K562 (cell line): ENCODE results near the gene PAX5. TPM values are rescaled to one million over a fixed set of nuclear protein-coding genes. Genes with fewer than 3 reads are reported as not detected.

Experiments used
- ATAC-seq: fragments of 200-7000 bp; cut with Tn5 transposase; 3 replicates; pipeline ENCODE4 v1.9.1; 2020; ENCODE audit warnings: moderate library complexity
- BruUV-seq: library from RNA; stranded (reverse); fragments of 400-500 nt; replicated peaks from 2 replicates; lab custom pipeline; 2021; lab: Mats Ljungman, UMichigan
- CTCF ChIA-PET: fragments of 300-600 bp; formaldehyde crosslinking; extraction: SDS; loops from one replicate; lab custom pipeline; 2021; ENCODE audit warnings: low intra/inter-chr PET ratio; lab: Yijun Ruan, JAX
- POLR2A ChIA-PET: fragments of 300-600, 350-650 bp; sonication (Branson Sonifier 250); formaldehyde crosslinking; extraction: SDS; loops from one replicate; lab custom pipeline; 2021; ENCODE audit warnings: antibody characterized with exemption, inconsistent platforms; lab: Yijun Ruan, JAX
- DNase-seq, 4 experiments: peaks; one replicate each; pipeline versions ENCODE4 v3.0.0 to v3.0.0-alpha.2; 2011 to 2018; ENCODE audit warnings: low spot score in 3 of 4, mixed read lengths in 3 of 4; ENCODE audit errors: extremely low read depth in 1 of 4
- FAIRE-seq: peaks from 2 replicates; lab custom pipeline; 2011; peaks lifted over from hg19 to GRCh38; lab: Jason Lieb, UNC
- H2AFZ ChIP-seq: 2 replicates; pipeline ENCODE4 v1.6.0; 2011; ENCODE audit warnings: low read depth, low read length, control low read depth, inconsistent platforms
- H3K27ac ChIP-seq: fragments of 200-600 bp; 3 replicates; pipeline ENCODE4 v1.8.0; 2011; ENCODE audit warnings: low read depth, mild to moderate bottlenecking, control low read depth, inconsistent platforms, low read length, moderate library complexity, mixed read lengths; ENCODE audit errors: extremely low read depth
- H3K27me3 ChIP-seq, 2 experiments: fragments of 300-600 bp in 1 of 2; 2 replicates in 1 of 2; 3 replicates in 1 of 2; pipeline versions ENCODE4 v1.6.0 to v1.8.0; 2011; ENCODE audit warnings: inconsistent platforms in 2 of 2, low read length in 2 of 2, mild to moderate bottlenecking in 1 of 2, mixed read lengths in 1 of 2, moderate library complexity in 1 of 2; ENCODE audit not compliant: control insufficient read depth in 2 of 2, insufficient read depth in 2 of 2
- H3K36me3 ChIP-seq: fragments of 300-600 bp; 3 replicates; pipeline ENCODE4 v1.8.0; 2011; ENCODE audit warnings: mild to moderate bottlenecking, low read length, inconsistent platforms; ENCODE audit not compliant: control insufficient read depth, insufficient read depth
- H3K4me1 ChIP-seq, 2 experiments: fragments of 200-600 bp in 1 of 2; replicated peaks in 1 of 2; 2 replicates in 1 of 2; 3 replicates in 1 of 2; pipeline versions ENCODE4 v1.5.1 to v1.8.0; 2011; ENCODE audit warnings: inconsistent platforms in 2 of 2, low read length in 2 of 2, mild to moderate bottlenecking in 1 of 2, mixed read lengths in 1 of 2, moderate library complexity in 1 of 2; ENCODE audit not compliant: control insufficient read depth in 2 of 2, insufficient read depth in 2 of 2
- H3K4me2 ChIP-seq: 2 replicates; pipeline ENCODE4 v1.6.1; 2011; ENCODE audit warnings: low read length, control low read depth, inconsistent platforms, mixed read lengths; ENCODE audit not compliant: insufficient read depth
- H3K4me3 ChIP-seq: fragments of 200-600 bp; sonication (generic), shearing (Covaris generic); 2 replicates; pipeline ENCODE4 v1.5.1; 2016; ENCODE audit warnings: control low read depth, inconsistent platforms
- H3K79me2 ChIP-seq: fragments of 200-600 bp; 3 replicates; pipeline ENCODE4 v1.8.0; 2011; ENCODE audit warnings: low read length, inconsistent platforms; ENCODE audit not compliant: control insufficient read depth, insufficient read depth
- H3K9ac ChIP-seq, 2 experiments: 2 replicates each; pipeline versions ENCODE4 v1.6.0 to v1.6.1; 2011; ENCODE audit warnings: low read depth in 2 of 2, low read length in 2 of 2, control low read depth in 1 of 2, inconsistent platforms in 1 of 2, mild to moderate bottlenecking in 1 of 2, mixed read lengths in 1 of 2; ENCODE audit not compliant: insufficient read depth in 1 of 2
- H3K9me1 ChIP-seq: one replicate; pipeline ENCODE4 v1.6.0; 2011; ENCODE audit warnings: inconsistent platforms, mild to moderate bottlenecking, low read length, moderate library complexity; ENCODE audit not compliant: control insufficient read depth, insufficient read depth
- H3K9me3 ChIP-seq: replicated peaks from 2 replicates; pipeline ENCODE4 v1.5.1; 2011; ENCODE audit warnings: low read depth, low read length, inconsistent platforms; ENCODE audit not compliant: control insufficient read depth, insufficient read depth
- H4K20me1 ChIP-seq: replicated peaks from 2 replicates; pipeline ENCODE4 v1.6.1; 2011; ENCODE audit warnings: low read length, inconsistent platforms, mixed read lengths; ENCODE audit not compliant: control insufficient read depth, insufficient read depth
- CBFB ChIP-seq: sonication (generic); formaldehyde crosslinking; IDR thresholded peaks from 2 replicates; pipeline ENCODE4 v1.4.0; 2020; ENCODE audit warnings: mild to moderate bottlenecking, missing genetic modification reagents
- CEBPB ChIP-seq: fragments of 450-650 bp; IDR thresholded peaks from 2 replicates; pipeline ENCODE4 v1.6.1; 2016; ENCODE audit warnings: missing genetic modification characterization, missing compliant biosample characterization
- CREBBP ChIP-seq: IDR thresholded peaks from one replicate; pipeline ENCODE4 v1.6.1; 2012; ENCODE audit warnings: low read depth, mild to moderate bottlenecking, control low read depth, inconsistent platforms, low read length
- EP300 ChIP-seq: IDR thresholded peaks from 2 replicates; pipeline ENCODE4 v1.6.1; 2012; ENCODE audit warnings: low read length, improper control_type of control experiment
- FOXO4 ChIP-seq: fragments of 450-650 bp; formaldehyde crosslinking; IDR thresholded peaks from 2 replicates; pipeline ENCODE4 v1.4.0; 2020; ENCODE audit warnings: mild to moderate bottlenecking, moderate library complexity
- GABPB2 ChIP-seq: fragments of 250-450 bp; sonication (Bioruptor Pico); conservative IDR thresholded peaks from 2 replicates; pipeline ENCODE4 v1.5.1; 2021; ENCODE audit warnings: mild to moderate bottlenecking
- JUND ChIP-seq, 2 experiments: IDR thresholded peaks; 2 replicates in 1 of 2; 3 replicates in 1 of 2; pipeline ENCODE4 v1.6.1; 2011; ENCODE audit warnings: borderline replicate concordance in 2 of 2, low read depth in 2 of 2, low read length in 2 of 2, improper control_type of control experiment in 1 of 2, missing biosample characterization in 1 of 2, missing genetic modification characterization in 1 of 2, missing genetic modification reagents in 1 of 2
- NCOA6 ChIP-seq: fragments of 450-650 bp; IDR thresholded peaks from 2 replicates; pipeline ENCODE4 v1.6.1; 2017; ENCODE audit warnings: mild to moderate bottlenecking
- NFYB ChIP-seq: IDR thresholded peaks from 2 replicates; pipeline ENCODE4 v1.6.1; 2011; ENCODE audit warnings: mild to moderate bottlenecking, moderate library complexity; ENCODE audit not compliant: insufficient read length; ENCODE audit errors: extremely low read depth
- NR2C1 ChIP-seq, 2 experiments: fragments of 450-650 bp; IDR thresholded peaks; 2 replicates each; pipeline ENCODE4 v1.6.1; 2017; ENCODE audit warnings: mild to moderate bottlenecking in 2 of 2, antibody characterized with exemption in 1 of 2, inconsistent platforms in 1 of 2, missing compliant biosample characterization in 1 of 2, missing genetic modification characterization in 1 of 2
- OTX1 ChIP-seq: fragments of 450-650 bp; formaldehyde crosslinking; IDR thresholded peaks from 2 replicates; pipeline ENCODE4 v1.4.0; 2022; ENCODE audit warnings: mild to moderate bottlenecking
- RBM22 ChIP-seq: fragments of 200-400 bp; formaldehyde crosslinking; IDR thresholded peaks from 2 replicates; pipeline ENCODE4 v1.6.1; 2018; ENCODE audit warnings: low read length, low read depth; ENCODE audit not compliant: poor library complexity, severe bottlenecking
- SIN3A ChIP-seq, 2 experiments: fragments of 150-350 bp in 1 of 2; IDR thresholded peaks; 2 replicates each; pipeline ENCODE4 v1.6.1; 2011 to 2016; ENCODE audit warnings: borderline replicate concordance in 2 of 2, low read depth in 2 of 2, low read length in 2 of 2, mild to moderate bottlenecking in 2 of 2, moderate library complexity in 2 of 2; ENCODE audit not compliant: control insufficient read depth in 1 of 2
- SLC30A9 ChIP-seq: fragments of 250-450 bp; sonication (Bioruptor Pico); IDR thresholded peaks from 2 replicates; pipeline ENCODE4 v1.8.0; 2022; ENCODE audit warnings: mild to moderate bottlenecking, moderate library complexity
- TCF7 ChIP-seq: sonication (generic); IDR thresholded peaks from 2 replicates; pipeline ENCODE4 v1.6.1; 2016; ENCODE audit warnings: antibody characterized with exemption, borderline replicate concordance
- ZBTB5 ChIP-seq: fragments of 450-650 bp; IDR thresholded peaks from 2 replicates; pipeline ENCODE4 v1.6.1; 2017; ENCODE audit warnings: antibody characterized with exemption
- ZNF253 ChIP-seq: fragments of 250-450 bp; sonication (Bioruptor Pico); conservative IDR thresholded peaks from 2 replicates; pipeline ENCODE4 v1.6.1; 2021; ENCODE audit warnings: mild to moderate bottlenecking
- WGBS: fragments of 100-300 bp; shearing (Covaris generic); methylation state at CpG from one replicate; pipeline ENCODE4 v1.1.6; 2016; ENCODE audit warnings: low coverage, mixed read lengths; ENCODE audit not compliant: insufficient coverage; ENCODE audit errors: missing lambda C conversion rate; 5-methylcytosine and 5-hydroxymethylcytosine counted together
- in situ Hi-C: fragments of 300-500 bp; cut with MboI; formaldehyde crosslinking; loops from 4 replicates; pipeline ENCODE4 v1.15.0; 2018; ENCODE audit warnings: inconsistent platforms, mixed read lengths
- intact Hi-C: fragments of 100-400 bp; cut with micrococcal nuclease; formaldehyde crosslinking; loops from 2 replicates; pipeline ENCODE4 v1.14.2; 2022
- polyA plus RNA-seq, 8 experiments: library from polyadenylated mRNA; depleted of rRNA in 4 of 8; stranded (reverse) in 5 of 8; unstranded in 3 of 8; fragments of >200 nt; fragmentation: Nextera tagmentation in 2 of 8; fragmentation: Illumina TruSeq in 1 of 8; extraction: Ambion mirVana in 2 of 8; extraction: Trizol in 1 of 8; gene quantifications; 2 replicates each; pipeline versions ENCODE4 v1.2.1 to v1.2.3, GENCODE V29; 2011 to 2014; ENCODE audit warnings: inconsistent platforms in 1 of 8, missing spikeins in 1 of 8
- total RNA-seq, 7 experiments: library from RNA; depleted of rRNA in 6 of 7; stranded (reverse); fragments of >200 nt in 6 of 7; fragmentation: Illumina TruSeq in 2 of 7; extraction: Trizol in 2 of 7; gene quantifications; 2 replicates each; pipeline versions ENCODE4 v1.2.1 to v1.2.3, GENCODE V29; 2011 to 2021; ENCODE audit warnings: low replicate concordance in 1 of 7
- TF ChIP-seq, protein P1 (sequence below): sonication (generic); formaldehyde crosslinking; IDR thresholded peaks from 2 replicates; pipeline ENCODE4 v1.8.0; 2022; ENCODE audit warnings: mild to moderate bottlenecking, missing genetic modification reagents

Gene PAX5
- total and polyA plus RNA-seq, 9 of the 15 experiments (the other 6 are each of a cell fraction or from before 2014, with no cell fraction given): 0.03 to 0.09 TPM; not detected in 7

DNA sequence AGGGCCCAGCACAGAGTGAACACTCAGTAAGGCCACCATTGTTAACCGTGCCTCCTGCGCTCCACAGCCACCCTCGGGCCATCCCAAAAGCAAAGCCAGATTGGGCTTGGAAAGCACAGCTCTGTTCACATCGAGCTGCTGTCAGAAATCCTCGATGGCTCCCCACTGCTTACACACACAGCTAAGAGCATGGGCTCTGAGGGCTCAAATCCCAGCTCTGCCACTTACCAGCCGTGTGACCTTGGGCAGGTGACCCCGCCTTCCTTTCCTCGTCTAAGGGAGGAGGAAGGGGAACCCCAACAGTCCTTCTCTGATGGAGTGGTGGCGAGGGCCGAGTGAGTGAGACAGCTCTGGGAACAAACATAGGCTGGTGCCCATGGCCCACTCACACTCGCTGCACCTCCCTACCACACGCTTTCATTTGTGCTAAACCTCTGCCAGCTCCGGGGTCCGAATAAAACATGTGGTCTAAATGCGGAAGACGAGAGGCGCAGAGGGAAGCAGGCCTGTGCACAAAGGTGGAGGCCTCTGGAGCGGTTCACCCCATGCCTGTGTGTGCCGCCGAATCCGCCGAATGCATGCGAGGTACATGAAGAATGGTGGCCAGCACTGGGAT is 139.3 kb downstream of the PAX5 start:
- no peak for DNase-seq
- intact Hi-C loops (no loop called here), in situ Hi-C loops (no loop called here)
- H3K79me2 ChIP-seq: no peaks in the 10 kb centered on the region
- ATAC-seq: no peak
- peaks cover 3% of the 10 kb centered on the region; the same call in 1 of the 2 replicates for H4K20me1 ChIP-seq
- no peak overlapping the region for H3K27ac ChIP-seq
- no TSS peak for BruUV-seq
- H3K4me1 ChIP-seq: no peaks in the 10 kb centered on the region
- peaks cover 7 to 73% of the 10 kb centered on the region in 2 experiments for H3K27me3 ChIP-seq
- no peak overlapping the region for H3K9ac ChIP-seq
- no peak overlapping the region for H3K4me2 ChIP-seq
- no peak for FAIRE-seq
- CTCF ChIA-PET: no interaction called here
- H2AFZ ChIP-seq: no peak overlapping the region
- no peak overlapping the region for H3K4me3 ChIP-seq
- H3K9me3 ChIP-seq: no peaks in the 10 kb centered on the region
- under 1% methylated on average over 17 of the region's 23 CpGs for WGBS
- H3K36me3 ChIP-seq: no peaks in the 10 kb centered on the region
- no peaks in the 10 kb centered on the region for H3K9me1 ChIP-seq
- POLR2A ChIA-PET: no interaction called here
- TF ChIP-seq OTX1 (CRISPR knock-in tag) (no peak), EP300 (no peak), NFYB (no peak), RBM22 (no peak), ZBTB5 (no peak), NCOA6 (no peak), JUND (IDR thresholded peaks at IDR 0.05; ENCODE audit: borderline replicate concordance, low read depth, low read length) (no peak), JUND (tag; IDR thresholded peaks at IDR 0.05; ENCODE audit: borderline replicate concordance, low read depth, low read length) (no peak), CREBBP (no peak), CBFB (CRISPR knock-in tag) (no peak), TCF7 (no peak), ZNF253 (CRISPR knock-in tag) (no peak), NR2C1 (IDR thresholded peaks at IDR 0.05) (no peak), NR2C1 (tag; IDR thresholded peaks at IDR 0.05) (no peak), FOXO4 (CRISPR knock-in tag) (no peak), GABPB2 (CRISPR knock-in tag) (no peak), SIN3A (IDR thresholded peaks at IDR 0.05; ENCODE audit: borderline replicate concordance in 2 of 2, control insufficient read depth in 1 of 2, low read depth in 2 of 2, low read length in 2 of 2) (no peak), CEBPB (tag) (no peak), SLC30A9 (no peak)
- TF ChIP-seq, protein P1, sequence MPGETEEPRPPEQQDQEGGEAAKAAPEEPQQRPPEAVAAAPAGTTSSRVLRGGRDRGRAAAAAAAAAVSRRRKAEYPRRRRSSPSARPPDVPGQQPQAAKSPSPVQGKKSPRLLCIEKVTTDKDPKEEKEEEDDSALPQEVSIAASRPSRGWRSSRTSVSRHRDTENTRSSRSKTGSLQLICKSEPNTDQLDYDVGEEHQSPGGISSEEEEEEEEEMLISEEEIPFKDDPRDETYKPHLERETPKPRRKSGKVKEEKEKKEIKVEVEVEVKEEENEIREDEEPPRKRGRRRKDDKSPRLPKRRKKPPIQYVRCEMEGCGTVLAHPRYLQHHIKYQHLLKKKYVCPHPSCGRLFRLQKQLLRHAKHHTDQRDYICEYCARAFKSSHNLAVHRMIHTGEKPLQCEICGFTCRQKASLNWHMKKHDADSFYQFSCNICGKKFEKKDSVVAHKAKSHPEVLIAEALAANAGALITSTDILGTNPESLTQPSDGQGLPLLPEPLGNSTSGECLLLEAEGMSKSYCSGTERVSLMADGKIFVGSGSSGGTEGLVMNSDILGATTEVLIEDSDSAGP: no peak
